ENCODE data around the gene PNCK. TPM values are rescaled to one million over a fixed set of nuclear protein-coding genes. Genes with fewer than 3 reads are reported as not detected.
A peak's percentile ranks its signal among the peaks of the same experiment; 100 is the strongest.

The PNCK gene
- total RNA-seq, 1 donor from 2014 or later, result 1.1 TPM

- no peak overlapping the region for H2AFZ ChIP-seq (ENCODE audit: low read depth, low read length)
- no peak overlapping the region for H3K27ac ChIP-seq (ENCODE audit: low read depth, low read length)
- Mint-ChIP-seq H3K36me3 (ENCODE audit: low read depth, unreplicated experiment) (no peaks in the 10 kb centered on the region), H3K27me3 (ENCODE audit: low read depth, unreplicated experiment) (no peaks in the 10 kb centered on the region), H3K9me3 (ENCODE audit: unreplicated experiment) (no peaks in the 10 kb centered on the region), H3K4me3 (ENCODE audit: unreplicated experiment) (peak overlapping the region; percentile 34), H3K4me1 (ENCODE audit: low read depth, unreplicated experiment) (peaks cover 2% of the 10 kb centered on the region), H3K27ac (ENCODE audit: unreplicated experiment) (peak overlapping the region; percentile 47)
- FAIRE-seq (no peak), DNase-seq (ENCODE audit: low read depth) (no peak)
- peaks cover 10% of the 10 kb centered on the region for H4K20me1 ChIP-seq (ENCODE audit: insufficient read depth, low read length)
- H3K4me2 ChIP-seq (ENCODE audit: low read length), result no peak overlapping the region
- H3K9ac ChIP-seq (ENCODE audit: low read length), result no peak overlapping the region
- H3K27me3 ChIP-seq (ENCODE audit: insufficient read depth, low read length), result no peaks in the 10 kb centered on the region
- no peak for TF ChIP-seq EZH2 (IDR thresholded peaks at IDR 0.05; ENCODE audit: insufficient read depth, low read length)
- no peak for TF ChIP-seq CTCF (IDR thresholded peaks at IDR 0.05; ENCODE audit: insufficient read depth, low read depth, low read length)
- H3K79me2 ChIP-seq (ENCODE audit: insufficient read depth, low read length), result peaks cover 5% of the 10 kb centered on the region
- H3K36me3 ChIP-seq (ENCODE audit: insufficient read depth, low read length), result no peaks in the 10 kb centered on the region
- H3K9me3 ChIP-seq (ENCODE audit: insufficient read depth, low read depth, low read length), result no peaks in the 10 kb centered on the region
- no peak overlapping the region for H3K4me3 ChIP-seq (ENCODE audit: insufficient read depth, low read depth, low read length)
- H3K4me1 ChIP-seq (ENCODE audit: insufficient read depth, low read length), result peaks cover 11% of the 10 kb centered on the region
Measured at GRCh38 chrX:153685751-153686696, 12.4 kb upstream of the PNCK start.

DNA sequence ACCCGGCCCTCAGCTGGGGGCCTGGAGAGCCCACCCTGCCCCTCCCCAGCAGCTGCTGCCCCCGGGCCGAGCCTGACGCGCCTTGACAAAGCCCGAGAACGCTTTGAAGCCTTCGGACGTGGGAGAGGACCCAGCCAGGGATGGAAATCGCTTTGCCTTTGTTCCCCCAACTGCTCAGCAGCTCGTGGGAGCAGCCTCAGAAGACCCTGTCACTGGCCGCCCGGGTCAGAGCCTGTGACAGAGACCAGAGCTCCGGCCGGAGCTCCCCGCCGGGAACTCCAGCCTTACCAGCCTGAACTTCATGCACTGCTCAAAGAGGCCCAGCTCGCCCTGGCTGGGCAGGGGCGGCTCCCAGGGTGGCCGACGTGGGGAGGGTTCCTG is 11.5 kb upstream of the PNCK start:
- H3K36me3 ChIP-seq (ENCODE audit: insufficient read depth, low read length), result no peaks in the 10 kb centered on the region
- H3K79me2 ChIP-seq (ENCODE audit: insufficient read depth, low read length), result peaks cover 5% of the 10 kb centered on the region
- no peak overlapping the region for H3K4me3 ChIP-seq (ENCODE audit: insufficient read depth, low read depth, low read length)
- no peak for DNase-seq (ENCODE audit: low read depth)
- H3K27me3 ChIP-seq (ENCODE audit: insufficient read depth, low read length), result no peaks in the 10 kb centered on the region
- no peak for TF ChIP-seq CTCF (IDR thresholded peaks at IDR 0.05; ENCODE audit: insufficient read depth, low read depth, low read length)
- no peak for TF ChIP-seq EZH2 (IDR thresholded peaks at IDR 0.05; ENCODE audit: insufficient read depth, low read length)
- H3K4me2 ChIP-seq (ENCODE audit: low read length), result no peak overlapping the region
- H3K9ac ChIP-seq (ENCODE audit: low read length), result no peak overlapping the region
- FAIRE-seq, result no peak
- no peak overlapping the region for H2AFZ ChIP-seq (ENCODE audit: low read depth, low read length)
- H3K27me3 Mint-ChIP-seq (ENCODE audit: low read depth, unreplicated experiment), result no peaks in the 10 kb centered on the region
- H3K27ac ChIP-seq (ENCODE audit: low read depth, low read length), result no peak overlapping the region
- H3K36me3 Mint-ChIP-seq (ENCODE audit: low read depth, unreplicated experiment), result no peaks in the 10 kb centered on the region
- peaks cover 7% of the 10 kb centered on the region for H4K20me1 ChIP-seq (ENCODE audit: insufficient read depth, low read length)
- peaks cover 8% of the 10 kb centered on the region for H3K4me1 ChIP-seq (ENCODE audit: insufficient read depth, low read length)
- H3K4me3 Mint-ChIP-seq (ENCODE audit: unreplicated experiment), result no peak overlapping the region
- no peak overlapping the region for H3K27ac Mint-ChIP-seq (ENCODE audit: unreplicated experiment)
- no peaks in the 10 kb centered on the region for H3K9me3 ChIP-seq (ENCODE audit: insufficient read depth, low read depth, low read length)
- H3K9me3 Mint-ChIP-seq (ENCODE audit: unreplicated experiment), result no peaks in the 10 kb centered on the region
- peaks cover 2% of the 10 kb centered on the region for H3K4me1 Mint-ChIP-seq (ENCODE audit: low read depth, unreplicated experiment)
